Endothelial cell of umbilical vein (primary cell): Measurements from ENCODE around the gene MGST3. TPM values are rescaled to one million over a fixed set of nuclear protein-coding genes. Genes with fewer than 3 reads are reported as not detected.

Experiments
- BruUV-seq: library from RNA; stranded (reverse); fragments of 400-500 nt; replicated peaks from 2 replicates; lab custom pipeline; 2021; lab: Mats Ljungman, UMichigan
- CTCF ChIA-PET: fragments of 300-600, 350-600 bp; sonication (Branson Sonifier 250); formaldehyde crosslinking; loops from one replicate; lab custom pipeline; 2021; ENCODE audit warnings: antibody characterized with exemption, inconsistent platforms; lab: Charles Lee
- POLR2A ChIA-PET: fragments of 300-600, 350-600 bp; sonication (Branson Sonifier 250); formaldehyde crosslinking; loops from one replicate; lab custom pipeline; 2021; ENCODE audit warnings: antibody characterized with exemption, inconsistent platforms; lab: Charles Lee
- DNase-seq: peaks from one replicate; pipeline ENCODE4 v3.0.0-alpha.2; 2011; ENCODE audit warnings: low read depth, low spot score
- FAIRE-seq: peaks from 2 replicates; lab custom pipeline; 2011; peaks lifted over from hg19 to GRCh38; lab: Jason Lieb, UNC
- H2AFZ ChIP-seq: 2 replicates; pipeline ENCODE4 v1.6.0; 2012; ENCODE audit warnings: low read depth, low read length, control low read depth, inconsistent platforms
- H3K27ac ChIP-seq: 2 replicates; pipeline ENCODE4 v1.5.1; 2011; ENCODE audit warnings: low read depth, mild to moderate bottlenecking, control low read depth, low read length, moderate library complexity; ENCODE audit not compliant: insufficient read depth
- H3K27me3 ChIP-seq, 2 experiments: 2 replicates each; pipeline versions ENCODE4 v1.6.0 to v1.6.1; 2011; ENCODE audit warnings: low read length in 2 of 2, mixed read lengths in 1 of 2; ENCODE audit not compliant: control insufficient read depth in 2 of 2, insufficient read depth in 2 of 2
- H3K36me3 ChIP-seq, 2 experiments: 2 replicates in 1 of 2; 3 replicates in 1 of 2; pipeline ENCODE4 v1.5.1; 2011; ENCODE audit warnings: low read length in 2 of 2, mild to moderate bottlenecking in 1 of 2, moderate library complexity in 1 of 2; ENCODE audit not compliant: control insufficient read depth in 2 of 2, insufficient read depth in 2 of 2; ENCODE audit errors: extremely low read depth in 1 of 2
- H3K4me1 ChIP-seq: 3 replicates; pipeline ENCODE4 v1.5.1; 2011; ENCODE audit warnings: mild to moderate bottlenecking, low read length; ENCODE audit not compliant: control insufficient read depth, insufficient read depth; ENCODE audit errors: extremely low read depth
- H3K4me2 ChIP-seq: 2 replicates; pipeline ENCODE4 v1.6.1; 2011; ENCODE audit warnings: low read length, control low read depth, mixed read lengths; ENCODE audit not compliant: insufficient read depth
- H3K4me3 ChIP-seq, 3 experiments: fragments of 200-600 bp in 1 of 3; sonication (generic), shearing (Covaris generic) in 1 of 3; replicated peaks in 1 of 3; 2 replicates each; pipeline ENCODE4 v1.5.1; 2011 to 2016; ENCODE audit warnings: control low read depth in 3 of 3, low read length in 3 of 3, mild to moderate bottlenecking in 2 of 3, inconsistent platforms in 1 of 3, low read depth in 1 of 3, moderate library complexity in 1 of 3; ENCODE audit not compliant: insufficient read depth in 1 of 3
- H3K79me2 ChIP-seq: 2 replicates; pipeline ENCODE4 v1.6.0; 2012; ENCODE audit warnings: low read length, inconsistent platforms; ENCODE audit not compliant: control insufficient read depth, insufficient read depth
- H3K9ac ChIP-seq: replicated peaks from 2 replicates; pipeline ENCODE3; 2011; ENCODE audit warnings: low read length, control low read depth; ENCODE audit not compliant: insufficient read depth; ENCODE audit errors: extremely low read depth
- H3K9me1 ChIP-seq: replicated peaks from 3 replicates; pipeline ENCODE4 v1.6.0; 2011; ENCODE audit warnings: mild to moderate bottlenecking, low read length; ENCODE audit not compliant: control insufficient read depth, insufficient read depth; ENCODE audit errors: extremely low read depth
- H3K9me3 ChIP-seq: replicated peaks from 2 replicates; pipeline ENCODE4 v1.5.1; 2012; ENCODE audit warnings: low read length, inconsistent platforms; ENCODE audit not compliant: control insufficient read depth, insufficient read depth
- H4K20me1 ChIP-seq: replicated peaks from 2 replicates; pipeline ENCODE3; 2011; ENCODE audit warnings: mild to moderate bottlenecking, low read length; ENCODE audit not compliant: control insufficient read depth, insufficient read depth; ENCODE audit errors: extremely low read depth
- JUN ChIP-seq: IDR thresholded peaks from 2 replicates; pipeline ENCODE4 v1.6.1; 2011; ENCODE audit warnings: borderline replicate concordance, low read depth; ENCODE audit not compliant: insufficient read length, insufficient read depth
- MAX ChIP-seq: IDR thresholded peaks from 2 replicates; pipeline ENCODE4 v1.6.1; 2011; ENCODE audit not compliant: insufficient read depth, insufficient read length
- POLR2A ChIP-seq: IDR thresholded peaks from 2 replicates; pipeline ENCODE4 v1.6.1; 2012; ENCODE audit warnings: low read depth, mild to moderate bottlenecking, control low read depth, low read length
- dilution Hi-C: fragments of 300-500 bp; cut with MboI; formaldehyde crosslinking; loops from one replicate; pipeline ENCODE4 v1.15.0; 2019; ENCODE audit warnings: low sequenced_read_pairs; ENCODE audit not compliant: extremely low pct_ligation_motif_present
- intact Hi-C: fragments of 100-400 bp; cut with micrococcal nuclease; formaldehyde crosslinking; loops from one replicate; pipeline ENCODE4 v1.10.0; 2022
- polyA plus RNA-seq, 4 experiments: library from polyadenylated mRNA; depleted of rRNA in 3 of 4; stranded (reverse) in 3 of 4; unstranded in 1 of 4; fragments of >200 nt; gene quantifications; 2 replicates each; pipeline versions ENCODE4 v1.2.1 to v1.2.3, GENCODE V29; 2011 to 2012; ENCODE audit warnings: missing spikeins in 1 of 4
- total RNA-seq: library from RNA; stranded (reverse); gene quantifications from 2 replicates; pipeline ENCODE4 v1.2.3, GENCODE V29; 2021
- TF ChIP-seq, protein P1 (sequence below), 2 donors: IDR thresholded peaks; 1 replicate in 1 of 2; 2 replicates in 1 of 2; pipeline ENCODE4 v1.5.1; 2011; ENCODE audit warnings: low read length in 2 of 2, mild to moderate bottlenecking in 2 of 2, moderate library complexity in 2 of 2, control low read depth in 1 of 2, inconsistent platforms in 1 of 2, low read depth in 1 of 2; ENCODE audit not compliant: insufficient read depth in 1 of 2; ENCODE audit errors: extremely low read depth in 1 of 2

The MGST3 gene
- total and polyA plus RNA-seq, 2 donors (not counting 3 experiments of a cell fraction or from before 2014, with no cell fraction given): 164 to 288 TPM

DNA sequence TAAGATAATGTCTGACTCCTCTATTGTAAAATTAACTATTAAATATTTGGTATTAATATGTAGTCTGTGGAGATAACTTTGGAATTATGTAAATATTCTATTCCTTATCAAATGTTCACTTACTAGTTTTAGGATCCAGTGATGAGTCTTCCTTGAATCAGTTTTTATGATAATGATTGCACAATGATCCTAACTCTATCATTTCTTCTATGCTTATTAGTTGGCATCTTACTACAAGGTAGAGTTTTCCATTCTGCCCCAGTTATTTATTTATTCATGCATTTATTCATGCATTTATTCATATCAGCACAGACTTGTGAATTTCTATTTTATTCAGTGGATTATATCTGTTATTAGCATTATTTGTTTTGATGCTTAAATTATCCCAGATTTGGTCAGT lies 7.4 kb upstream of the MGST3 start:
- Histone ChIP-seq H3K9ac (no peak overlapping the region), H3K27ac (no peak overlapping the region), H3K4me3 (no peak overlapping the region), H3K79me2 (no peaks in the 10 kb centered on the region), H3K36me3 (no peaks in the 10 kb centered on the region), H3K27me3 (peaks cover 5 to 22% of the 10 kb centered on the region in 2 experiments), H3K4me2 (no peak overlapping the region), H3K9me1 (no peaks in the 10 kb centered on the region), H4K20me1 (no peaks in the 10 kb centered on the region), H3K4me1 (no peaks in the 10 kb centered on the region), H2AFZ (no peak overlapping the region), H3K9me3 (no peaks in the 10 kb centered on the region)
- TF ChIP-seq POLR2A: no peak
- no peak for TF ChIP-seq JUN
- TF ChIP-seq, protein P1, sequence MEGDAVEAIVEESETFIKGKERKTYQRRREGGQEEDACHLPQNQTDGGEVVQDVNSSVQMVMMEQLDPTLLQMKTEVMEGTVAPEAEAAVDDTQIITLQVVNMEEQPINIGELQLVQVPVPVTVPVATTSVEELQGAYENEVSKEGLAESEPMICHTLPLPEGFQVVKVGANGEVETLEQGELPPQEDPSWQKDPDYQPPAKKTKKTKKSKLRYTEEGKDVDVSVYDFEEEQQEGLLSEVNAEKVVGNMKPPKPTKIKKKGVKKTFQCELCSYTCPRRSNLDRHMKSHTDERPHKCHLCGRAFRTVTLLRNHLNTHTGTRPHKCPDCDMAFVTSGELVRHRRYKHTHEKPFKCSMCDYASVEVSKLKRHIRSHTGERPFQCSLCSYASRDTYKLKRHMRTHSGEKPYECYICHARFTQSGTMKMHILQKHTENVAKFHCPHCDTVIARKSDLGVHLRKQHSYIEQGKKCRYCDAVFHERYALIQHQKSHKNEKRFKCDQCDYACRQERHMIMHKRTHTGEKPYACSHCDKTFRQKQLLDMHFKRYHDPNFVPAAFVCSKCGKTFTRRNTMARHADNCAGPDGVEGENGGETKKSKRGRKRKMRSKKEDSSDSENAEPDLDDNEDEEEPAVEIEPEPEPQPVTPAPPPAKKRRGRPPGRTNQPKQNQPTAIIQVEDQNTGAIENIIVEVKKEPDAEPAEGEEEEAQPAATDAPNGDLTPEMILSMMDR (IDR thresholded peaks at IDR 0.05; ENCODE audit: extremely low read depth in 1 of 2, insufficient read depth in 1 of 2, low read depth in 1 of 2, low read length in 2 of 2): no peak
- no peak for TF ChIP-seq MAX
- no peak for DNase-seq
- no peak for FAIRE-seq
- CTCF ChIA-PET: no interaction called here
- BruUV-seq: no TSS peak
- intact Hi-C loops (no loop called here), dilution Hi-C loops (no loop called here)
- POLR2A ChIA-PET: no interaction called here

GRCh38 chr1:165624441-165624840 lies 6.6 kb upstream of the MGST3 start:
- intact Hi-C loops: no loop called here
- Histone ChIP-seq H4K20me1 (no peaks in the 10 kb centered on the region), H3K27me3 (peaks cover 5 to 29% of the 10 kb centered on the region in 2 experiments), H3K4me3 (no peak overlapping the region), H3K36me3 (no peaks in the 10 kb centered on the region), H3K9me3 (no peaks in the 10 kb centered on the region), H3K4me2 (no peak overlapping the region), H3K9ac (no peak overlapping the region), H3K4me1 (no peaks in the 10 kb centered on the region), H3K9me1 (no peaks in the 10 kb centered on the region), H2AFZ (no peak overlapping the region), H3K79me2 (no peaks in the 10 kb centered on the region), H3K27ac (no peak overlapping the region)
- POLR2A ChIA-PET: no interaction called here
- no TSS peak for BruUV-seq
- DNase-seq (no peak), FAIRE-seq (no peak)
- CTCF ChIA-PET: no interaction called here
- dilution Hi-C loops: no loop called here
- TF ChIP-seq POLR2A (no peak), JUN (no peak)
